Bronchial epithelial cell (primary cell): ENCODE measurements around the gene MED12L. TPM values are rescaled to one million over a fixed set of nuclear protein-coding genes. Genes with fewer than 3 reads are reported as not detected.

ENCODE experiments used
- DNase-seq: peaks from one replicate; pipeline ENCODE4 v3.0.0-alpha.2; 2010; ENCODE audit warnings: low read depth
- FAIRE-seq: peaks from 2 replicates; lab custom pipeline; 2011; peaks lifted over from hg19 to GRCh38; lab: Jason Lieb, UNC
- H3K27me3 ChIP-seq: 2 replicates; pipeline ENCODE4 v1.5.1; 2011; ENCODE audit warnings: low read length; ENCODE audit not compliant: control insufficient read depth, insufficient read depth
- H3K36me3 ChIP-seq: 2 replicates; pipeline ENCODE4 v1.5.1; 2011; ENCODE audit warnings: low read length; ENCODE audit not compliant: control insufficient read depth, insufficient read depth
- H3K4me3 ChIP-seq: 2 replicates; pipeline ENCODE4 v1.5.1; 2011; ENCODE audit warnings: mild to moderate bottlenecking, low read depth, low read length, control low read depth
- total RNA-seq: library from RNA; depleted of rRNA; stranded (reverse); fragments of >200 nt; gene quantifications from 2 replicates; pipeline ENCODE4 v1.2.1, GENCODE V29; 2014
- TF ChIP-seq, protein P1 (sequence below): IDR thresholded peaks from 2 replicates; pipeline ENCODE4 v1.5.1; 2011; ENCODE audit warnings: mild to moderate bottlenecking, moderate library complexity, low read length, control low read depth, inconsistent platforms; ENCODE audit not compliant: insufficient read depth, severe bottlenecking

MED12L gene
- total RNA-seq, 1 donor from 2014 or later = 0.26 TPM

DNA sequence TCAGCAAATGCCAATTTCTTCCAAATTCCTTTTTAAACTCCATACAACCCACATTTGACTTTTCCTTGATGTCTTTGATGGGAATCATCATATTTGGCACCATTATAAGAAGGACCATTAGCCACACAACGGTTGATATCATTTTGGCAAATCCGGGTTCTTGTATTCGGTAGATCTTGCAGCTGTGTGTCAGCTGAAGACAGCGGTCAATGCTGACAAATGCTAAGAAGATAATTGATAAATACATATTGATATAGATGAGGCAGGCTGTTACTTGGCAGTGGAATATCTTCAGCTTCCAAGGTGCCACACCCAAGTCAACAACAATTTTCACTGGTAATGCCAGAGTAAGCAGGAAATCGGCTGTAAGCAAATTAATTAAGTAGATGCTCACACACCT, 113.4 kb downstream of the MED12L start:
- Histone ChIP-seq H3K27me3 (no peaks in the 10 kb centered on the region), H3K4me3 (no peak overlapping the region), H3K36me3 (no peaks in the 10 kb centered on the region)
- FAIRE-seq (no peak), DNase-seq (no peak)
- TF ChIP-seq, protein P1, sequence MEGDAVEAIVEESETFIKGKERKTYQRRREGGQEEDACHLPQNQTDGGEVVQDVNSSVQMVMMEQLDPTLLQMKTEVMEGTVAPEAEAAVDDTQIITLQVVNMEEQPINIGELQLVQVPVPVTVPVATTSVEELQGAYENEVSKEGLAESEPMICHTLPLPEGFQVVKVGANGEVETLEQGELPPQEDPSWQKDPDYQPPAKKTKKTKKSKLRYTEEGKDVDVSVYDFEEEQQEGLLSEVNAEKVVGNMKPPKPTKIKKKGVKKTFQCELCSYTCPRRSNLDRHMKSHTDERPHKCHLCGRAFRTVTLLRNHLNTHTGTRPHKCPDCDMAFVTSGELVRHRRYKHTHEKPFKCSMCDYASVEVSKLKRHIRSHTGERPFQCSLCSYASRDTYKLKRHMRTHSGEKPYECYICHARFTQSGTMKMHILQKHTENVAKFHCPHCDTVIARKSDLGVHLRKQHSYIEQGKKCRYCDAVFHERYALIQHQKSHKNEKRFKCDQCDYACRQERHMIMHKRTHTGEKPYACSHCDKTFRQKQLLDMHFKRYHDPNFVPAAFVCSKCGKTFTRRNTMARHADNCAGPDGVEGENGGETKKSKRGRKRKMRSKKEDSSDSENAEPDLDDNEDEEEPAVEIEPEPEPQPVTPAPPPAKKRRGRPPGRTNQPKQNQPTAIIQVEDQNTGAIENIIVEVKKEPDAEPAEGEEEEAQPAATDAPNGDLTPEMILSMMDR = no peak

DNA sequence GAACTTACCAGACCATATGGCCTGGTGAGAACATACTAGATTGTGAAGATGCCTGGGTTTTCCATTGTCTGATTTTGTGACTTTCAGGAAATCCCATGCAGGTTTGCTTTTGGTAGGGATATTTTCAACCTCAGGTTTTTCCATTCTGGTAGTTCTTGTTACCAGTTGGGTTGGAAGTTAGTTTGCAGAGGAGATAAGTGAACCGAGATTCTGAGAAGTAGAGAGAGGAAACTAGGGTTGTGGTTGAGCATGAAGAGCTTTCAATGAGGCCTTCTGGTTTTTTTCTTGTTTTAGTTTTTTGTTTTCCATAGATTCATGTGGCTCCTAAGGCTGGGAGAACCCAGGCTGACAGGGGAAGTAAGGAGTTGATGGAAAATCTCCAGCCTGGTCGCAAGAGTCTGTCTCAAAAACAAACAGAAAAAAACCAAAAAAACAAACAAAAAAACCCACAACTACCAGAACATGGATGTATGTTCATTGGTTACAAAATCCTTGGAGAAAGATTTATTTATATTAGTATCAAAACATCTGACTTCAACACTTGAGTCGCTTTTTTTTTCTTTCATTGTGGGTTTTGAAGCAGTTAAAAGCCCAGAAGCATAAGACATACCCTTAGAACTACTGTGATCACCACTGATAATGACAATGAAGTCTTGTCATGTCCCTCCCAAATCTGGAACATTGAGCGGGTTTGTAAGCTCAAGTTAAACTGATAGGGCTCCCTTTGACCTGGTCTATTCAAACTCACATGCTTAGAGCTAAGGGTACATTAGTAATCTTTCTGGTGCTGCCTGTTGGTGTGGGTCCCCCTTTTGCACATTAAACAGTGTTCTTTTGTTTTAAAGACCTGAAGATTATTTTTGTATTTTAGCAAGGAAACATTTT, 114.3 kb downstream of the MED12L start:
- DNase-seq (no peak), FAIRE-seq (no peak)
- TF ChIP-seq, protein P1 = no peak
- Histone ChIP-seq H3K4me3 (no peak overlapping the region), H3K36me3 (no peaks in the 10 kb centered on the region), H3K27me3 (no peaks in the 10 kb centered on the region)

DNA sequence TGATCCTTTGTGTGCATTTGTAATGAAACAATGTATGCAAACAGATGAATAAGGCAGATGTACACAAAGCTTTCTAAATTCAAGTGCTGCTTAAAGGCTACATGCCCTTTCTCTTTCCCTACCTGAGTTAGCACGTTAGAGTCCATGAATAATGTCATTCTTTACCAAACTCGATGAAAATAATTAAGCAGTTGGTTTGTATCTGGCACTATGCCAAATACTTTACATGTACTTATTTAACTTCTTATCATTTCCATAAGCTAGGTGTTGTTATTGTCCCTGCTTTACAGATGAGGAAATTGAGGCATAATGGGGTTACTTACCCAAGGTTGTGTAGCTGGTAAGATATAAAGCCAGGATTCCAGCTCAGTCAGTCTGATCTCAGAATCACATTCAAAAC, 115.1 kb downstream of the MED12L start:
- FAIRE-seq = no peak
- TF ChIP-seq, protein P1 = no peak

DNA sequence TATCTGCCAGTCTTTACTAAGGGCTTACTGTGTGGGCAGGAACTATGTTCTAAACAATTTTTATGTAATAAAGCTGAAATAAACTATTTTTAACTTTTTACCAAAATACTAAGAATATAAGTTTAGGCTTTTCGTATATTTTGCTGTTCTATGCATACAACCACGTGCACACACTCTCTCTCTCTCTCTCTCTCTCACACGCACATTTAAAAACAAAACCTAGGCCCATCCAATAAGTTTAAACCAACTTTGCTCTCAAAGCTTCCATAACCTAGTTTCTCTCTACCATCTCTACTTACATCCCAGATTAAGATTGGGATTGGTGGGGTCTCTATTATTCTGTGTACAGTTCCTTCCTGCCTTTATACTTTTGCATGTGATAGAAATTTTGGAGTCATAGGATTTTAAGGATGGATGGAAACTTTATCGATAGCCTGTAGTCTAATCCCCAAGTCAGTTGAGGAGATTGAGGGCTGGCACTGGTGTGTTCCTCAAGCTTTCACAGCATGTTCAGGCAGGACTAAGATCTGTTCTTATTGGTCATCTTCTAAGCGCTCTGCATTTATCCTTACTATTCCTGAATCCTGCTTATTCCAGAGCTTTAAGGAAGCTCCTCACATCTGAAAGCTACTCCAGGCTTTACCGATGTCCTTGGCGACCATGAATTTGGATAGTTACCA, 115.7 kb downstream of the MED12L start:
- DNase-seq = no peak
- H3K4me3 ChIP-seq = no peak overlapping the region
- no peak for FAIRE-seq
- H3K36me3 ChIP-seq = no peaks in the 10 kb centered on the region
- TF ChIP-seq, protein P1 = no peak
- H3K27me3 ChIP-seq = no peaks in the 10 kb centered on the region

More for the DNA sequence above, 115.1 kb downstream of the MED12L start:
- Histone ChIP-seq H3K27me3 (no peaks in the 10 kb centered on the region), H3K36me3 (no peaks in the 10 kb centered on the region), H3K4me3 (no peak overlapping the region)
- DNase-seq = no peak

DNA sequence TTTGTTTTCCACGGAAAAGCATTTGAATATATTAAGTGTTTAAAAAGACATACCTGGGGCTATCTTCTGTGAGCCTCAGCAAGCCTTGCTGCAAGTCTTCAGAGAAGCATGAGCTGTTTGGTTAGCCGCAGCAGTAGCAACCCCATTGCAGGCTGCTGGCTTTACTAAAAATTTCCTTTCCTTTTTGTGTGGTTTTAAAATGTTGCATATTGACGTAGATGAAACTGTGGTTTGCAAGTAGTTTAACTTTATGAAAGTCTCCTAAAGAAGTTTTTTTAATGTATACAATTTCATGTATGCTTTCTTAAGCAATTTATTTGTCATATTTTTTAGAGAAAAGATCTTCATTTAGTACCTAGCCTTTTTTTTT, 117.6 kb downstream of the MED12L start, which contains the start of gene GPR171:
GPR171 (minus strand) TSS at position 166 of the 370 bp plus-strand sequence. CDS start 3,830 bp downstream, outside the sequence.
- no peak for FAIRE-seq
- TF ChIP-seq, protein P1 = no peak

More for the DNA sequence above, 117.6 kb downstream of the MED12L start, which contains the start of gene GPR171:
- no peaks in the 10 kb centered on the region for H3K36me3 ChIP-seq
- no peaks in the 10 kb centered on the region for H3K27me3 ChIP-seq
- no peak for DNase-seq
- no peak within 1 kb of the TSS for H3K4me3 ChIP-seq
